Neural crest cell (in vitro differentiated cells): ENCODE data around the gene COPG1. TPM values are rescaled to one million over a fixed set of nuclear protein-coding genes. Genes with fewer than 3 reads are reported as not detected.

Source experiments
- DNase-seq: peaks from one replicate; pipeline ENCODE4 v3.0.0; 2021; ENCODE audit warnings: low read depth, mixed read lengths, low spot score
- H3K27ac Mint-ChIP-seq: one replicate; pipeline ENCODE4 v1.8.0; 2021; ENCODE audit warnings: mild to moderate bottlenecking, mixed read lengths; ENCODE audit not compliant: unreplicated experiment
- H3K27me3 Mint-ChIP-seq: 2 replicates; pipeline ENCODE4 v1.8.0; 2021; ENCODE audit warnings: low read depth, mild to moderate bottlenecking, mixed read lengths
- H3K36me3 Mint-ChIP-seq: 2 replicates; pipeline ENCODE4 v1.8.0; 2021; ENCODE audit warnings: low read depth, mild to moderate bottlenecking, mixed read lengths
- H3K4me1 Mint-ChIP-seq: 2 replicates; pipeline ENCODE4 v1.8.0; 2021; ENCODE audit warnings: mixed read lengths
- H3K4me3 Mint-ChIP-seq: one replicate; pipeline ENCODE4 v1.8.0; 2021; ENCODE audit warnings: mild to moderate bottlenecking, mixed read lengths
- H3K9me3 Mint-ChIP-seq: 2 replicates; pipeline ENCODE4 v1.8.0; 2021; ENCODE audit warnings: mixed read lengths
- CTCF ChIP-seq: fragments of 200-600 bp; sonication (generic); conservative IDR thresholded peaks from 2 replicates; pipeline ENCODE4 v1.5.0; 2021; ENCODE audit warnings: antibody characterized with exemption, mild to moderate bottlenecking
- total RNA-seq: library from RNA; stranded (reverse); gene quantifications from 2 replicates; pipeline ENCODE4 v1.2.1, GENCODE V29; 2021

COPG1 gene
- total RNA-seq, 1 donor from 2014 or later: 122 TPM

GRCh38 chr3:129308636-129309035 lies 59.2 kb downstream of the COPG1 start:
- H3K4me1 Mint-ChIP-seq: peaks cover 30% of the 10 kb centered on the region
- no peak for DNase-seq
- no peak overlapping the region for H3K4me3 Mint-ChIP-seq
- TF ChIP-seq CTCF: no peak
- peaks cover 8% of the 10 kb centered on the region for H3K36me3 Mint-ChIP-seq
- no peaks in the 10 kb centered on the region for H3K27me3 Mint-ChIP-seq
- H3K27ac Mint-ChIP-seq: no peak overlapping the region
- H3K9me3 Mint-ChIP-seq: no peaks in the 10 kb centered on the region

- Mint-ChIP-seq H3K4me1 (peaks cover 32% of the 10 kb centered on the region), H3K4me3 (peak overlapping the region; percentile 95), H3K9me3 (no peaks in the 10 kb centered on the region), H3K36me3 (peaks cover 7% of the 10 kb centered on the region), H3K27me3 (peaks cover 3% of the 10 kb centered on the region), H3K27ac (peak overlapping the region; percentile 48)
- DNase-seq: no peak
- no peak for TF ChIP-seq CTCF
Measured at GRCh38 chr3:129310111-129311011, 61.0 kb downstream of the COPG1 start.

- no peaks in the 10 kb centered on the region for H3K9me3 Mint-ChIP-seq
- no peak overlapping the region for H3K27ac Mint-ChIP-seq
- TF ChIP-seq CTCF: no peak
- DNase-seq: no peak
- H3K36me3 Mint-ChIP-seq: peaks cover 6% of the 10 kb centered on the region
- H3K27me3 Mint-ChIP-seq: peaks cover 3% of the 10 kb centered on the region
- peaks cover 23% of the 10 kb centered on the region for H3K4me1 Mint-ChIP-seq
- peak overlapping the region; percentile 95 for H3K4me3 Mint-ChIP-seq
Measured at GRCh38 chr3:129311054-129311902, 61.9 kb downstream of the COPG1 start.

- H3K27me3 Mint-ChIP-seq: peaks cover 3% of the 10 kb centered on the region
- H3K36me3 Mint-ChIP-seq: peaks cover 6% of the 10 kb centered on the region
- no peak for DNase-seq
- peak overlapping the region; percentile 95 for H3K4me3 Mint-ChIP-seq
- peak overlapping the region; percentile 24 for H3K27ac Mint-ChIP-seq
- H3K9me3 Mint-ChIP-seq: no peaks in the 10 kb centered on the region
- peaks cover 18% of the 10 kb centered on the region for H3K4me1 Mint-ChIP-seq
- no peak for TF ChIP-seq CTCF
Measured at GRCh38 chr3:129312021-129312639, 62.7 kb downstream of the COPG1 start.

- H3K36me3 Mint-ChIP-seq: peaks cover 6% of the 10 kb centered on the region
Measured at GRCh38 chr3:129312671-129313414, 63.4 kb downstream of the COPG1 start.

More at GRCh38 chr3:129312671-129313414, 63.4 kb downstream of the COPG1 start:
- H3K27ac Mint-ChIP-seq: peak overlapping the region; percentile 20
- no peak for TF ChIP-seq CTCF
- H3K4me1 Mint-ChIP-seq: peaks cover 18% of the 10 kb centered on the region
- H3K27me3 Mint-ChIP-seq: peaks cover 3% of the 10 kb centered on the region
- no peaks in the 10 kb centered on the region for H3K9me3 Mint-ChIP-seq
- DNase-seq: no peak
- H3K4me3 Mint-ChIP-seq: peak overlapping the region; percentile 95
